GM12878 (cell line): ENCODE results near the gene CTIF. TPM values are rescaled to one million over a fixed set of nuclear protein-coding genes. Genes with fewer than 3 reads are reported as not detected.

Experiments
- ATAC-seq: fragments of 200-7000 bp; cut with Tn5 transposase; 3 replicates; pipeline ENCODE4 v1.9.1; 2020; ENCODE audit warnings: mild to moderate bottlenecking, moderate library complexity
- BruUV-seq: library from RNA; stranded (reverse); fragments of 400-500 nt; replicated peaks from 2 replicates; lab custom pipeline; 2021; lab: Mats Ljungman, UMichigan
- CTCF ChIA-PET: fragments of 300-600 bp; sonication (Branson Sonifier 250); formaldehyde crosslinking; extraction: SDS; loops from one replicate; lab custom pipeline; 2021; ENCODE audit warnings: inconsistent platforms; lab: Yijun Ruan, JAX
- POLR2A ChIA-PET: fragments of 350-600 bp; formaldehyde crosslinking; extraction: SDS; loops from one replicate; lab custom pipeline; 2021; ENCODE audit warnings: inconsistent platforms; lab: Charles Lee
- RAD21 ChIA-PET: fragments of 300-600 bp; sonication (Branson Sonifier 250); formaldehyde crosslinking; loops from one replicate; lab custom pipeline; 2023; ENCODE audit warnings: antibody characterized with exemption; ENCODE audit not compliant: unreplicated experiment; lab: Charles Lee
- SMC1A ChIA-PET: fragments of 300-600 bp; sonication (Branson Sonifier 250); formaldehyde crosslinking; loops from one replicate; lab custom pipeline; 2023; ENCODE audit not compliant: unreplicated experiment, uncharacterized antibody; lab: Charles Lee
- DNase-seq: peaks from one replicate; pipeline ENCODE4 v3.0.0-alpha.2; 2011; ENCODE audit warnings: low read depth, low spot score
- FAIRE-seq: peaks from 3 replicates; lab custom pipeline; 2011; peaks lifted over from hg19 to GRCh38; lab: Jason Lieb, UNC
- H2AFZ ChIP-seq: 2 replicates; pipeline ENCODE4 v1.6.0; 2011; ENCODE audit warnings: low read depth, low read length, control low read depth; ENCODE audit not compliant: control insufficient read depth
- H3K27ac ChIP-seq: 2 replicates; pipeline ENCODE4 v1.5.1; 2011; ENCODE audit warnings: control low read depth; ENCODE audit not compliant: control insufficient read depth, insufficient read depth
- H3K27me3 ChIP-seq, 2 experiments: replicated peaks in 1 of 2; 2 replicates each; pipeline versions ENCODE4 v1.6.0 to v1.6.1; 2011; ENCODE audit warnings: low read length in 1 of 2; ENCODE audit not compliant: control insufficient read depth in 2 of 2, insufficient read depth in 2 of 2
- H3K36me3 ChIP-seq, 2 experiments: 2 replicates each; pipeline ENCODE4 v1.5.1; 2011; ENCODE audit warnings: low read length in 1 of 2; ENCODE audit not compliant: control insufficient read depth in 2 of 2, insufficient read depth in 2 of 2
- H3K4me1 ChIP-seq: 2 replicates; pipeline ENCODE4 v1.6.1; 2011; ENCODE audit warnings: mild to moderate bottlenecking, low read length, moderate library complexity, mixed read lengths; ENCODE audit not compliant: control insufficient read depth, insufficient read depth
- H3K4me2 ChIP-seq: 2 replicates; pipeline ENCODE4 v1.6.0; 2011; ENCODE audit warnings: control low read depth; ENCODE audit not compliant: control insufficient read depth, insufficient read depth
- H3K4me3 ChIP-seq: fragments of 200-600 bp; sonication (generic); 2 replicates; pipeline ENCODE4 v1.5.1; 2016
- H3K79me2 ChIP-seq: 2 replicates; pipeline ENCODE4 v1.6.0; 2011; ENCODE audit warnings: low read length; ENCODE audit not compliant: control insufficient read depth, insufficient read depth
- H3K9ac ChIP-seq: 2 replicates; pipeline ENCODE4 v1.8.0; 2011; ENCODE audit warnings: low read length, control low read depth, mixed read lengths; ENCODE audit not compliant: control insufficient read depth, insufficient read depth
- H3K9me3 ChIP-seq: replicated peaks from 3 replicates; pipeline ENCODE4 v1.5.1; 2011; ENCODE audit warnings: mild to moderate bottlenecking, low read length; ENCODE audit not compliant: control insufficient read depth, insufficient read depth
- H4K20me1 ChIP-seq: 2 replicates; pipeline ENCODE4 v1.6.0; 2011; ENCODE audit not compliant: control insufficient read depth, insufficient read depth
- CBFB ChIP-seq: IDR thresholded peaks from 2 replicates; pipeline ENCODE4 v1.6.1; 2016; ENCODE audit warnings: antibody characterized with exemption, low read depth
- CREB1 ChIP-seq: IDR thresholded peaks from 2 replicates; pipeline ENCODE4 v1.6.1; 2012; ENCODE audit warnings: low read depth, mild to moderate bottlenecking, inconsistent platforms
- EP300 ChIP-seq, 2 experiments: fragments of 150-350 bp in 1 of 2; IDR thresholded peaks; 2 replicates each; pipeline ENCODE4 v1.6.1; 2011 to 2012; ENCODE audit warnings: low read depth in 2 of 2, low read length in 2 of 2, borderline replicate concordance in 1 of 2, improper control_type of control experiment in 1 of 2, inconsistent platforms in 1 of 2; ENCODE audit not compliant: control insufficient read depth in 1 of 2
- FOS ChIP-seq: IDR thresholded peaks from 3 replicates; pipeline ENCODE4 v1.6.1; 2011; ENCODE audit warnings: borderline replicate concordance; ENCODE audit not compliant: insufficient read length; ENCODE audit errors: extremely low read depth
- FOXK2 ChIP-seq: fragments of 450-650 bp; IDR thresholded peaks from 2 replicates; pipeline ENCODE4 v1.6.1; 2017; ENCODE audit warnings: mild to moderate bottlenecking, moderate library complexity
- HCFC1 ChIP-seq: fragments of 150-350 bp; IDR thresholded peaks from 2 replicates; pipeline ENCODE4 v1.6.1; 2014; ENCODE audit warnings: low read length
- MTA2 ChIP-seq: fragments of 450-650 bp; IDR thresholded peaks from 2 replicates; pipeline ENCODE4 v1.6.1; 2016; ENCODE audit warnings: low read depth, mild to moderate bottlenecking, moderate library complexity
- MYB ChIP-seq: fragments of 150-350 bp; IDR thresholded peaks from 2 replicates; pipeline ENCODE4 v1.6.1; 2014; ENCODE audit warnings: mild to moderate bottlenecking, low read depth, low read length, borderline replicate concordance
- NFIC ChIP-seq: IDR thresholded peaks from 2 replicates; pipeline ENCODE4 v1.6.1; 2012; ENCODE audit warnings: low read depth, mild to moderate bottlenecking, inconsistent platforms, low read length, moderate library complexity
- NR2C2 ChIP-seq: IDR thresholded peaks from 2 replicates; pipeline ENCODE4 v1.6.1; 2011; ENCODE audit warnings: borderline replicate concordance, low read depth; ENCODE audit not compliant: control insufficient read depth, insufficient read length
- POLR2AphosphoS2 ChIP-seq: IDR thresholded peaks from 2 replicates; pipeline ENCODE4 v1.6.1; 2011; ENCODE audit warnings: low read depth, mild to moderate bottlenecking, low read length, improper control_type of control experiment, moderate library complexity
- POLR2AphosphoS5 ChIP-seq: IDR thresholded peaks from 2 replicates; pipeline ENCODE4 v1.6.1; 2011; ENCODE audit warnings: mild to moderate bottlenecking, low read length, inconsistent platforms
- SIN3A ChIP-seq: IDR thresholded peaks from 2 replicates; pipeline ENCODE4 v1.6.1; 2012; ENCODE audit warnings: low read depth, low read length, improper control_type of control experiment
- SRF ChIP-seq, 2 experiments: IDR thresholded peaks; 2 replicates each; pipeline ENCODE4 v1.6.1; 2011; ENCODE audit warnings: low read depth in 2 of 2, low read length in 2 of 2, mild to moderate bottlenecking in 1 of 2, moderate library complexity in 1 of 2
- TAF1 ChIP-seq: IDR thresholded peaks from 2 replicates; pipeline ENCODE4 v1.6.1; 2011; ENCODE audit warnings: mild to moderate bottlenecking, low read depth, low read length, borderline replicate concordance
- TCF3 ChIP-seq: IDR thresholded peaks from 2 replicates; pipeline ENCODE4 v1.6.1; 2012; ENCODE audit warnings: low read depth, mild to moderate bottlenecking, low read length, borderline replicate concordance; ENCODE audit not compliant: insufficient read depth
- ZNF207 ChIP-seq: fragments of 450-650 bp; IDR thresholded peaks from 2 replicates; pipeline ENCODE4 v1.6.1; 2014; ENCODE audit warnings: antibody characterized with exemption, mild to moderate bottlenecking, borderline replicate concordance
- WGBS: methylation state at CpG from one replicate; pipeline ENCODE4 v1.1.6; 2016; ENCODE audit warnings: low lambda C conversion rate; ENCODE audit not compliant: insufficient replicate concordance, insufficient coverage; ENCODE audit errors: missing lambda C conversion rate; 5-methylcytosine and 5-hydroxymethylcytosine counted together
- in situ Hi-C: fragments of 300-500 bp; cut with MboI; formaldehyde crosslinking; loops from 9 replicates; pipeline ENCODE4 v1.14.3; 2018; ENCODE audit warnings: mixed read lengths
- intact Hi-C: fragments of 100-400 bp; cut with micrococcal nuclease; formaldehyde crosslinking; loops from one replicate; pipeline ENCODE4 v1.14.2; 2022; ENCODE audit not compliant: unreplicated experiment
- polyA plus RNA-seq, 11 experiments: library from polyadenylated mRNA; depleted of rRNA in 4 of 11; unstranded in 6 of 11; stranded (reverse) in 5 of 11; fragments of >200 nt; fragmentation: Nextera tagmentation in 4 of 11; fragmentation: Illumina TruSeq in 1 of 11; extraction: Ambion mirVana in 4 of 11; extraction: Trizol in 1 of 11; gene quantifications; 1 replicate in 1 of 11; 2 replicates in 10 of 11; pipeline versions ENCODE4 v1.2.1 to v1.2.3, GENCODE V29; 2011 to 2016; ENCODE audit warnings: inconsistent platforms in 2 of 11, missing spikeins in 2 of 11, low read depth in 1 of 11
- total RNA-seq, 4 experiments: library from RNA; depleted of rRNA in 3 of 4; stranded (reverse); fragments of >200 nt in 3 of 4; fragmentation: Illumina TruSeq in 1 of 4; extraction: Trizol in 1 of 4; gene quantifications; 2 replicates each; pipeline versions ENCODE4 v1.2.1 to v1.2.3, GENCODE V29; 2013 to 2021
- TF ChIP-seq, protein P1 (sequence below): fragments of 450-650 bp; IDR thresholded peaks from 2 replicates; pipeline ENCODE4 v1.6.1; 2017; ENCODE audit warnings: antibody characterized with exemption, mild to moderate bottlenecking, moderate library complexity
- TF ChIP-seq, protein P2 (sequence below): IDR thresholded peaks from 2 replicates; pipeline ENCODE4 v1.6.1; 2011; ENCODE audit warnings: borderline replicate concordance, low read depth, mild to moderate bottlenecking, moderate library complexity, mixed read lengths, low read length; ENCODE audit not compliant: insufficient read depth; ENCODE audit errors: extremely low read length

The CTIF gene
- total and polyA plus RNA-seq, 10 of the 15 experiments (the other 5 are each of a cell fraction or from before 2014, with no cell fraction given) = 0.06 to 11.6 (median 2.5) TPM

DNA sequence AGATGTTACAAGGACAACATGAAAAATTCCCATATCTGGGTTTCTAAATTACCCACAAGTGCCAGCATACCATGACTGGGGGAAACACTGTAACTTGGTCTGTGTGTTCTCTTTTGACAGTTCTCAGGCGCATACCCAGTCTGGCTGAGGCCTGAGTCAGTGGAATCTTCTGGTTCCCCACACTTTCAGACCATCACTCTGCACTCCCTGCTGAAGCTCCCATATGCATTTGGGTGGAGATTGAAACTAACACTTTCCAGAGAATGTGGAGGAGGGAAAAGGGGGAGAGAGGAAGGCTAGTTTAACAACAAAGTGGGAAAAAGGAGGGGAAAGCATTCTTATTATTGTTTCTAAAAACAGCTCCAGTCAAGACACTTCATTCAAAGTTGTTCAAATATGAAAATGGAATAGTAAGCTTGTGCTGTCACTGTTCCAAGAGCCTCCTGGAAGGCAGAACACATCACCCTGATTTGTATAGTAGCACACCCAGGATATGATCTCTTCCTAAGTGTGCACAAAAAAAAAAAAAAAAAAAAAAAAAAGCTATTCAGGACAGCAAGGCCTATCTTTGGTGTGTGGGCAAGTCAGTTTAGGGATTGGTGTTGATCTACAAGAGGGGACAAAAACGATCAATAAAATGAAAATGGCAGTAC, 48.1 kb upstream of the CTIF start (continued):
- TF ChIP-seq, protein P1, sequence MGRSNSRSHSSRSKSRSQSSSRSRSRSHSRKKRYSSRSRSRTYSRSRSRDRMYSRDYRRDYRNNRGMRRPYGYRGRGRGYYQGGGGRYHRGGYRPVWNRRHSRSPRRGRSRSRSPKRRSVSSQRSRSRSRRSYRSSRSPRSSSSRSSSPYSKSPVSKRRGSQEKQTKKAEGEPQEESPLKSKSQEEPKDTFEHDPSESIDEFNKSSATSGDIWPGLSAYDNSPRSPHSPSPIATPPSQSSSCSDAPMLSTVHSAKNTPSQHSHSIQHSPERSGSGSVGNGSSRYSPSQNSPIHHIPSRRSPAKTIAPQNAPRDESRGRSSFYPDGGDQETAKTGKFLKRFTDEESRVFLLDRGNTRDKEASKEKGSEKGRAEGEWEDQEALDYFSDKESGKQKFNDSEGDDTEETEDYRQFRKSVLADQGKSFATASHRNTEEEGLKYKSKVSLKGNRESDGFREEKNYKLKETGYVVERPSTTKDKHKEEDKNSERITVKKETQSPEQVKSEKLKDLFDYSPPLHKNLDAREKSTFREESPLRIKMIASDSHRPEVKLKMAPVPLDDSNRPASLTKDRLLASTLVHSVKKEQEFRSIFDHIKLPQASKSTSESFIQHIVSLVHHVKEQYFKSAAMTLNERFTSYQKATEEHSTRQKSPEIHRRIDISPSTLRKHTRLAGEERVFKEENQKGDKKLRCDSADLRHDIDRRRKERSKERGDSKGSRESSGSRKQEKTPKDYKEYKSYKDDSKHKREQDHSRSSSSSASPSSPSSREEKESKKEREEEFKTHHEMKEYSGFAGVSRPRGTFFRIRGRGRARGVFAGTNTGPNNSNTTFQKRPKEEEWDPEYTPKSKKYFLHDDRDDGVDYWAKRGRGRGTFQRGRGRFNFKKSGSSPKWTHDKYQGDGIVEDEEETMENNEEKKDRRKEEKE = no peak
- no peak for TF ChIP-seq CREB1

DNA sequence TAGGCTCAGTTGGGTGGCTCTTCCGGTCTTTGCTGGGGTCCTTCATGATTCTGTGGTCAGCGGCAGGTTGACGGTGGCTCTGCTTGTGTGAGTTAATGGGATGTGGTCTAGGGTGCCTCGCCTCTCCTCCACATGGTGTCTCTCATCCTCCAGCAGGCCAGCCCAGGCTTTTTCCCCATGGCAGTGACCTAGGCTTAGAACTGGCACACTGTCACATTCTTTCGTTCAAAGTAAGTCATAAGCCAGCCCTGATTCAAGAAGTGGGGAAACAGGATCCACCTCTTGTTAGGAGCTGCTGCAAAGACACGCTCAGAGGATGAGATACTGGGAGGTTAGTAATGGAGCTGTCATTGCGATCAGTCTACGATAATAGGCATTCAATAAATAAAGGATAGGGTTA, 46.0 kb upstream of the CTIF start:
- Histone ChIP-seq H3K4me1 (no peaks in the 10 kb centered on the region), H3K4me2 (no peak overlapping the region), H3K4me3 (no peak overlapping the region), H3K27me3 (no peaks in the 10 kb centered on the region), H3K9me3 (no peaks in the 10 kb centered on the region; the same call in 2 of the 3 replicates), H3K9ac (no peak overlapping the region), H3K27ac (no peak overlapping the region), H2AFZ (no peak overlapping the region), H4K20me1 (no peaks in the 10 kb centered on the region), H3K36me3 (no peaks in the 10 kb centered on the region), H3K79me2 (no peaks in the 10 kb centered on the region)
- BruUV-seq = no TSS peak
- RAD21 ChIA-PET = no interaction called here
- intact Hi-C loops (no loop called here), in situ Hi-C loops (no loop called here)
- POLR2A ChIA-PET = no interaction called here
- 55% methylated on average over 8 of the region's 8 CpGs for WGBS
- DNase-seq = no peak
- CTCF ChIA-PET = interaction anchor here (0.9 kb wide), 1 partner anchor 17 kb away, joined by 3 read pairs; no protein-coding TSS in a partner anchor
- FAIRE-seq = no peak
- ATAC-seq = no peak
- SMC1A ChIA-PET = no interaction called here
- TF ChIP-seq ZNF207 (no peak), FOXK2 (no peak), NFIC (no peak), NR2C2 (no peak), SIN3A (no peak), TAF1 (no peak), MYB (no peak), MTA2 (no peak), FOS (no peak), CBFB (no peak), HCFC1 (no peak), EP300 (IDR thresholded peaks at IDR 0.05; ENCODE audit: borderline replicate concordance in 1 of 2, control insufficient read depth in 1 of 2, low read depth in 2 of 2, low read length in 2 of 2) (no peak), TCF3 (no peak), POLR2AphosphoS5 (no peak), SRF (IDR thresholded peaks at IDR 0.05; ENCODE audit: low read depth in 2 of 2, low read length in 2 of 2) (no peak), CREB1 (no peak), POLR2AphosphoS2 (no peak)
- TF ChIP-seq, protein P2, sequence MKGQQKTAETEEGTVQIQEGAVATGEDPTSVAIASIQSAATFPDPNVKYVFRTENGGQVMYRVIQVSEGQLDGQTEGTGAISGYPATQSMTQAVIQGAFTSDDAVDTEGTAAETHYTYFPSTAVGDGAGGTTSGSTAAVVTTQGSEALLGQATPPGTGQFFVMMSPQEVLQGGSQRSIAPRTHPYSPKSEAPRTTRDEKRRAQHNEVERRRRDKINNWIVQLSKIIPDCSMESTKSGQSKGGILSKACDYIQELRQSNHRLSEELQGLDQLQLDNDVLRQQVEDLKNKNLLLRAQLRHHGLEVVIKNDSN = no peak
